K562 (cell line): ENCODE data around the gene COL21A1. TPM values are rescaled to one million over a fixed set of nuclear protein-coding genes. Genes with fewer than 3 reads are reported as not detected.

ENCODE experiments used
- ATAC-seq: fragments of 200-7000 bp; cut with Tn5 transposase; 3 replicates; pipeline ENCODE4 v1.9.1; 2020; ENCODE audit warnings: moderate library complexity
- BruUV-seq: library from RNA; stranded (reverse); fragments of 400-500 nt; replicated peaks from 2 replicates; lab custom pipeline; 2021; lab: Mats Ljungman, UMichigan
- CTCF ChIA-PET: fragments of 300-600 bp; formaldehyde crosslinking; extraction: SDS; loops from one replicate; lab custom pipeline; 2021; ENCODE audit warnings: low intra/inter-chr PET ratio; lab: Yijun Ruan, JAX
- POLR2A ChIA-PET: fragments of 300-600, 350-650 bp; sonication (Branson Sonifier 250); formaldehyde crosslinking; extraction: SDS; loops from one replicate; lab custom pipeline; 2021; ENCODE audit warnings: antibody characterized with exemption, inconsistent platforms; lab: Yijun Ruan, JAX
- DNase-seq, 4 experiments: peaks; one replicate each; pipeline versions ENCODE4 v3.0.0 to v3.0.0-alpha.2; 2011 to 2018; ENCODE audit warnings: low spot score in 3 of 4, mixed read lengths in 3 of 4; ENCODE audit errors: extremely low read depth in 1 of 4
- FAIRE-seq: peaks from 2 replicates; lab custom pipeline; 2011; peaks lifted over from hg19 to GRCh38; lab: Jason Lieb, UNC
- H2AFZ ChIP-seq: 2 replicates; pipeline ENCODE4 v1.6.0; 2011; ENCODE audit warnings: low read depth, low read length, control low read depth, inconsistent platforms
- H3K27ac ChIP-seq: fragments of 200-600 bp; 3 replicates; pipeline ENCODE4 v1.8.0; 2011; ENCODE audit warnings: low read depth, mild to moderate bottlenecking, control low read depth, inconsistent platforms, low read length, moderate library complexity, mixed read lengths; ENCODE audit errors: extremely low read depth
- H3K27me3 ChIP-seq, 2 experiments: fragments of 300-600 bp in 1 of 2; 2 replicates in 1 of 2; 3 replicates in 1 of 2; pipeline versions ENCODE4 v1.6.0 to v1.8.0; 2011; ENCODE audit warnings: inconsistent platforms in 2 of 2, low read length in 2 of 2, mild to moderate bottlenecking in 1 of 2, mixed read lengths in 1 of 2, moderate library complexity in 1 of 2; ENCODE audit not compliant: control insufficient read depth in 2 of 2, insufficient read depth in 2 of 2
- H3K36me3 ChIP-seq: fragments of 300-600 bp; 3 replicates; pipeline ENCODE4 v1.8.0; 2011; ENCODE audit warnings: mild to moderate bottlenecking, low read length, inconsistent platforms; ENCODE audit not compliant: control insufficient read depth, insufficient read depth
- H3K4me1 ChIP-seq, 2 experiments: fragments of 200-600 bp in 1 of 2; replicated peaks in 1 of 2; 2 replicates in 1 of 2; 3 replicates in 1 of 2; pipeline versions ENCODE4 v1.5.1 to v1.8.0; 2011; ENCODE audit warnings: inconsistent platforms in 2 of 2, low read length in 2 of 2, mild to moderate bottlenecking in 1 of 2, mixed read lengths in 1 of 2, moderate library complexity in 1 of 2; ENCODE audit not compliant: control insufficient read depth in 2 of 2, insufficient read depth in 2 of 2
- H3K4me2 ChIP-seq: 2 replicates; pipeline ENCODE4 v1.6.1; 2011; ENCODE audit warnings: low read length, control low read depth, inconsistent platforms, mixed read lengths; ENCODE audit not compliant: insufficient read depth
- H3K4me3 ChIP-seq: fragments of 200-600 bp; sonication (generic), shearing (Covaris generic); 2 replicates; pipeline ENCODE4 v1.5.1; 2016; ENCODE audit warnings: control low read depth, inconsistent platforms
- H3K79me2 ChIP-seq: fragments of 200-600 bp; 3 replicates; pipeline ENCODE4 v1.8.0; 2011; ENCODE audit warnings: low read length, inconsistent platforms; ENCODE audit not compliant: control insufficient read depth, insufficient read depth
- H3K9ac ChIP-seq, 2 experiments: 2 replicates each; pipeline versions ENCODE4 v1.6.0 to v1.6.1; 2011; ENCODE audit warnings: low read depth in 2 of 2, low read length in 2 of 2, control low read depth in 1 of 2, inconsistent platforms in 1 of 2, mild to moderate bottlenecking in 1 of 2, mixed read lengths in 1 of 2; ENCODE audit not compliant: insufficient read depth in 1 of 2
- H3K9me1 ChIP-seq: one replicate; pipeline ENCODE4 v1.6.0; 2011; ENCODE audit warnings: inconsistent platforms, mild to moderate bottlenecking, low read length, moderate library complexity; ENCODE audit not compliant: control insufficient read depth, insufficient read depth
- H3K9me3 ChIP-seq: replicated peaks from 2 replicates; pipeline ENCODE4 v1.5.1; 2011; ENCODE audit warnings: low read depth, low read length, inconsistent platforms; ENCODE audit not compliant: control insufficient read depth, insufficient read depth
- H4K20me1 ChIP-seq: replicated peaks from 2 replicates; pipeline ENCODE4 v1.6.1; 2011; ENCODE audit warnings: low read length, inconsistent platforms, mixed read lengths; ENCODE audit not compliant: control insufficient read depth, insufficient read depth
- ARID1B ChIP-seq: fragments of 450-650 bp; IDR thresholded peaks from 2 replicates; pipeline ENCODE4 v1.6.1; 2016; ENCODE audit warnings: antibody characterized with exemption, mild to moderate bottlenecking, inconsistent platforms
- BCLAF1 ChIP-seq, 2 experiments: fragments of 450-650 bp in 1 of 2; IDR thresholded peaks; 2 replicates each; pipeline ENCODE4 v1.6.1; 2011 to 2017; ENCODE audit warnings: low read depth in 2 of 2, antibody characterized with exemption in 1 of 2, borderline replicate concordance in 1 of 2, low read length in 1 of 2, mild to moderate bottlenecking in 1 of 2, mixed read lengths in 1 of 2; ENCODE audit not compliant: control insufficient read depth in 1 of 2
- CGGBP1 ChIP-seq: fragments of 250-450 bp; sonication (Bioruptor Pico); IDR thresholded peaks from 2 replicates; pipeline ENCODE4 v1.9.0; 2021; ENCODE audit warnings: mild to moderate bottlenecking
- E2F4 ChIP-seq: sonication (generic); formaldehyde crosslinking; IDR thresholded peaks from 2 replicates; pipeline ENCODE4 v1.8.0; 2022; ENCODE audit warnings: mild to moderate bottlenecking, low read depth, missing genetic modification reagents
- ELF2 ChIP-seq: fragments of 250-450 bp; sonication (Bioruptor Pico); IDR thresholded peaks from 2 replicates; pipeline ENCODE4 v1.5.0; 2021; ENCODE audit warnings: mild to moderate bottlenecking
- FOXA1 ChIP-seq: fragments of 450-650 bp; IDR thresholded peaks from 2 replicates; pipeline ENCODE4 v1.6.1; 2016; ENCODE audit warnings: mild to moderate bottlenecking, borderline replicate concordance
- LARP7 ChIP-seq: fragments of 450-650 bp; IDR thresholded peaks from 2 replicates; pipeline ENCODE4 v1.6.1; 2016
- MCM5 ChIP-seq: fragments of 450-650 bp; IDR thresholded peaks from 2 replicates; pipeline ENCODE4 v1.6.1; 2016; ENCODE audit warnings: low read depth
- MIER1 ChIP-seq: fragments of 450-650 bp; IDR thresholded peaks from 2 replicates; pipeline ENCODE4 v1.6.1; 2016; ENCODE audit warnings: antibody characterized with exemption, mild to moderate bottlenecking, low read depth
- NONO ChIP-seq, 2 experiments: fragments of 200-400 bp in 1 of 2; fragments of 450-650 bp in 1 of 2; formaldehyde crosslinking in 1 of 2; IDR thresholded peaks; 2 replicates each; pipeline ENCODE4 v1.6.1; 2017; ENCODE audit warnings: low read depth in 2 of 2, mild to moderate bottlenecking in 2 of 2, moderate library complexity in 2 of 2, low read length in 1 of 2
- ZKSCAN1 ChIP-seq: fragments of 150-350 bp; IDR thresholded peaks from 2 replicates; pipeline ENCODE4 v1.6.1; 2016; ENCODE audit warnings: low read depth, low read length
- ZNF212 ChIP-seq: fragments of 450-650 bp; formaldehyde crosslinking; IDR thresholded peaks from 2 replicates; pipeline ENCODE4 v1.4.0; 2020; ENCODE audit warnings: mild to moderate bottlenecking
- ZNF512 ChIP-seq: IDR thresholded peaks from 2 replicates; pipeline ENCODE4 v1.6.1; 2016; ENCODE audit warnings: missing genetic modification characterization, missing compliant biosample characterization
- ZNF780A ChIP-seq: fragments of 250-450 bp; sonication (Bioruptor Pico); IDR thresholded peaks from 2 replicates; pipeline ENCODE4 v1.5.0; 2021; ENCODE audit warnings: mild to moderate bottlenecking
- WGBS: fragments of 100-300 bp; shearing (Covaris generic); methylation state at CpG from one replicate; pipeline ENCODE4 v1.1.6; 2016; ENCODE audit warnings: low coverage, mixed read lengths; ENCODE audit not compliant: insufficient coverage; ENCODE audit errors: missing lambda C conversion rate; 5-methylcytosine and 5-hydroxymethylcytosine counted together
- in situ Hi-C: fragments of 300-500 bp; cut with MboI; formaldehyde crosslinking; loops from 4 replicates; pipeline ENCODE4 v1.15.0; 2018; ENCODE audit warnings: inconsistent platforms, mixed read lengths
- intact Hi-C: fragments of 100-400 bp; cut with micrococcal nuclease; formaldehyde crosslinking; loops from 2 replicates; pipeline ENCODE4 v1.14.2; 2022
- polyA plus RNA-seq, 8 experiments: library from polyadenylated mRNA; depleted of rRNA in 4 of 8; stranded (reverse) in 5 of 8; unstranded in 3 of 8; fragments of >200 nt; fragmentation: Nextera tagmentation in 2 of 8; fragmentation: Illumina TruSeq in 1 of 8; extraction: Ambion mirVana in 2 of 8; extraction: Trizol in 1 of 8; gene quantifications; 2 replicates each; pipeline versions ENCODE4 v1.2.1 to v1.2.3, GENCODE V29; 2011 to 2014; ENCODE audit warnings: inconsistent platforms in 1 of 8, missing spikeins in 1 of 8
- total RNA-seq, 7 experiments: library from RNA; depleted of rRNA in 6 of 7; stranded (reverse); fragments of >200 nt in 6 of 7; fragmentation: Illumina TruSeq in 2 of 7; extraction: Trizol in 2 of 7; gene quantifications; 2 replicates each; pipeline versions ENCODE4 v1.2.1 to v1.2.3, GENCODE V29; 2011 to 2021; ENCODE audit warnings: low replicate concordance in 1 of 7

COL21A1 gene
- total and polyA plus RNA-seq, 9 of the 15 experiments (the other 6 are each of a cell fraction or from before 2014, with no cell fraction given), result 0.03 to 0.76 (median 0.25) TPM

GRCh38 chr6:56033401-56033800 lies 214.0 kb downstream of the COL21A1 start:
- ChIA-PET CTCF (no interaction called here), POLR2A (no interaction called here)
- no peak for ATAC-seq
- H3K27ac ChIP-seq, result no peak overlapping the region
- H3K4me2 ChIP-seq, result no peak overlapping the region
- FAIRE-seq, result no peak
- no peak overlapping the region for H3K4me3 ChIP-seq
- no peaks in the 10 kb centered on the region for H3K79me2 ChIP-seq
- no peak for DNase-seq
- H2AFZ ChIP-seq, result no peak overlapping the region
- H3K27me3 ChIP-seq, result no peaks in the 10 kb centered on the region
- no peaks in the 10 kb centered on the region for H3K4me1 ChIP-seq
- in situ Hi-C loops, result no loop called here
- no peak overlapping the region for H3K9ac ChIP-seq
- BruUV-seq, result no TSS peak
- TF ChIP-seq ZNF512 (no peak), NONO (IDR thresholded peaks at IDR 0.05; ENCODE audit: low read depth in 2 of 2, low read length in 1 of 2) (no peak), MIER1 (no peak), MCM5 (no peak), FOXA1 (no peak), CGGBP1 (CRISPR knock-in tag) (no peak), ZKSCAN1 (no peak), ZNF212 (no peak), ELF2 (CRISPR knock-in tag) (no peak), ZNF780A (CRISPR knock-in tag) (no peak), LARP7 (no peak), BCLAF1 (IDR thresholded peaks at IDR 0.05; ENCODE audit: borderline replicate concordance in 1 of 2, control insufficient read depth in 1 of 2, low read depth in 2 of 2, low read length in 1 of 2) (no peak), E2F4 (CRISPR knock-in tag) (no peak), ARID1B (no peak)
- H3K36me3 ChIP-seq, result no peaks in the 10 kb centered on the region
- H4K20me1 ChIP-seq, result no peaks in the 10 kb centered on the region
- no peaks in the 10 kb centered on the region for H3K9me1 ChIP-seq
- H3K9me3 ChIP-seq, result no peaks in the 10 kb centered on the region
- intact Hi-C loops, result no loop called here
- 0% methylated on average over 2 of the region's 2 CpGs for WGBS
